GM19025 (cell line): ENCODE data around the gene AOC2.
"Not testable (repeated sequence)": the region's sequence is repeated elsewhere in the genome, so short reads cannot be mapped to it uniquely, and the experiment has no call there.

Experiments
- ATAC-seq: cut with Tn5 transposase; IDR thresholded peaks from one replicate; pipeline ENCODE4 v1.9.1; 2021; ENCODE audit warnings: mild to moderate bottlenecking, low read depth, moderate library complexity; ENCODE audit not compliant: unreplicated experiment

The AOC2 gene

GRCh38 chr17:42878924-42879595 is 34.7 kb downstream of the AOC2 start:
- ATAC-seq: no peak

DNA sequence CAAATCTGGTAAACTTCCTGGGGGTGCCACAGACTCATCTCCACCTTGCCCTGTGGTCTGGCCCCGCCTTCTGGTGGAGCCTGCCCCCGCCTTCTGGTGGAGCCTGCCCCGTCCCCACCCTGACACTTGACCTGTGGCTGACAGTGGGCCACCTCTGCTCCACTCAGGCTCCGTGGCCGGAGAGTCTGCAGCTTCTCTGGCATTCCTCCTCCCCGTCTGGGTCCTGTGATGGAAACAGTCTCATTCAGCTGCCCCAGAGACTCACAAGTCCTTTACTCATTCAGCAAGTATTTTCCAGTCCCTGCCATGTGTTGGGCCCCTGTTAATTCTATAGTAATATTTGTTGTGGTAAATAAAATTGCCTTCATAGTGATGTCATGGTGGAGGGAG is 35.2 kb downstream of the AOC2 start:
- ATAC-seq: no peak

GRCh38 chr17:42880776-42881310 is 36.5 kb downstream of the AOC2 start:
- ATAC-seq: no peak

GRCh38 chr17:42881706-42882105 is 37.3 kb downstream of the AOC2 start:
- not testable (repeated sequence) for ATAC-seq

DNA sequence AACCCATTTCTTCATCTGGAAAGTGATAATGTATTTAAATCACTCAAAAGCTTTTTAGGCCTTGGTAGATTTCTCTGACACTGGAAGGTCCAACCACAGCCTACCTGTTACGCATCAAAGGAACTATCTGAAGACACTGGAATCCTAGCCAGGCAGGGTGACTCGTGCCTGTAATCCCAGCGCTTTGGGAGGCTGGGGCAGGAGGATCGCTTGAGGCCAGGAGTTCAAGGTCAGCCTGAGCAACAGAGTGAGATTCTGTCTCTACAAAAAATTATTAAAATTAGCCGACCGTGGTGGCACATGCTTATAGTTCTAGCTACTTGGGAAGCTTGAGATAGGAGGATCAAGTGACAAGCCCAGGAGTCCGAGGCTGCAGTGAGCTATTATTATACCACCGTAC is 37.8 kb downstream of the AOC2 start:
- ATAC-seq: no peak

DNA sequence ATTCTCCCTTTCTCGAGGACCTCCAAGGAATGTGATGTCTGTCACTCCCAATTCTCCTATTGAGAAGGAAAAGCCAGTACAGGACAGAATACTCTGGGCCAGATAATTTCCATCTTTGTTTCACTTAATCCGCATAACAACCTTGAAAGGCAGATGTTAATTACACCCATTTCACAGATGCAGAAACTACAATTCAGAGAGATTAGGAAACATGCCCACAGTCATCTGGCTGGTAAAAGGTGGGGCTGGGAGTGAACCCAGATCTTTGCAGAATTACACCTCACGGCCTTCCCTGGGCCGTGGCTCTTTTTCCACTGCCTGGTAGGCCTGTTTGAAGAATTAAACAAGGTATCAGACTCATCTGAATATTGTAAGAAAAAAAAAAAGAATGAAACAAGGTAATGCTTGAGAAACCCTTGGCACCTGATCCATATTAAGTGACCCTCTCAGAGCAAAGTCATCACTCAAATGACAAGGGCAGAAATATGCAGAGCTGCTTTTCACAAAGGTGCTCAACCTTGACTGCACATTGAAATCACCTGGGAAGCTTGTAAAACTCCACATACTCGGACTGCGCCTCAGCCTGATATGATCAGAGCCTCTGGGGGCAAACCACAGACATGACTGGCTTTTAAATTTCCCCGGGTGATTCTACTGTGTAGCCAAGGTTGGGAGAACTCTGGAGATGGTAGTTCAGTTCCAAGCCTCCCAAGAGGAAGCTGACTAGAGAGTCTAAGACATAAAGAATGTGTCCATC is 39.6 kb downstream of the AOC2 start:
- ATAC-seq: no peak

- not testable (repeated sequence) for ATAC-seq
These were observed 41.4 kb downstream of the AOC2 start for GRCh38 chr17:42885806-42886205.

GRCh38 chr17:42886283-42887176 is 42.1 kb downstream of the AOC2 start:
- ATAC-seq: no peak

DNA sequence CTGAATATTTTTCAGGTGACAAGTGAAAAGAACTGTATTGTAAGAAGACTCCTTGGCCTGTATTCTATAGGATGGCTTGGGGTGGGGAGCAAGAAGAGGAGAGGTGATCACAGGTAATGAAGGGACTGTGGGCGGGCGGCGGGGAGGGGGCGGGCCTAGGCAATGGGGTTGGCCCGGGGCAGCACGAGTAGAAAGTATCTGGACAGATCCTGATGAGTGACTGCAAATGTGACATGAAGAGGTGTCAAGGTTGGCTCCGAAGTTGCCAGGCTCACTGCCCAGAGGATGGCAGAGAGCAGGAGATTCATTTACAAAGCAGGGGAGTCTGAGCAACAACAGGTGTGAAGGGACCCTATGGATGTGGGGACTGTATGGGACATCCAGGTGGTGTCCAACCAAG is 45.4 kb downstream of the AOC2 start:
- ATAC-seq: no peak

- ATAC-seq: no peak
These were observed 47.3 kb downstream of the AOC2 start for GRCh38 chr17:42891539-42892152.

GRCh38 chr17:42893359-42893758 is 49.0 kb downstream of the AOC2 start:
- no peak for ATAC-seq

DNA sequence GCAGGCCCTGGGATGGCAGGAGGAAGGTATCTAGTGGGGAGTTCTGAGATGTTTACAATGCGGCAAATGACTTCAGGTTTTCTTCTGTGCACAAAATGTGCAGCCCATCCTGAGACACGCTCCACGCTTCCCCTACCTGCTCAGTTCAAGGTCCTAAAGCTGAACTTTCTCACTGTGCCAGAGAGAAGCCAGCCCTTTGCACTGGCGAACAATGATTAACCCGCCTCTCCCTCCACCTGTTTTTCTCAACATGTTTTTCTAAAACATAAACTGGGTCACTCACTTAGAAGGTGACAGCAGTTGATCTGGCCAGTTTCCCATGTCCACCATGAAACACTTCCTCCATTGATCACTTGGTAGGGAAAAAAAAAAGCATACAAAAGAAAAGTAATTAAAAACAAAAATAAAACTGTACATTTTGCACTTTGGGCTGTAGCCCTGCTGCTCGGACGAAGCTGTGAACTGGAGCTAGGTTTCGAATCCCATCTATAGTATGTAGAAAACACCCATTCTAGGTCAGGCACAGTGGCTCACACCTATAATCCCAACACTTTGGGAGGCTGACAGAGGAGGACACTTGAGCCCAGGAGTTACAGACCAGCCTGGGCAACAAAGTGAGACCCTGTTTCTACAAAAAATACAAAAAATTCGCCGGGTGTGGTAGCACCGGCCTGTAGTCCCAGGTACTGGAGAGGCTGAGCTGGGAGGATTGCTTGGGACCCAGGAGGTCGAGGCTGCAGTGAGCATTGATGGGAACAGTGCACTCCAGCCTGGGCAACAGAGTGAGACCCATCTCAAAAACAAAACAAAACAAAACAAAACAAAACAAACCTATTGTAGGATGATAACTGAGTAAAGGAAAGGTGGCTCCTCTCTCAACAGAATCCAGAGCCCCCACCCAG is 50.2 kb downstream of the AOC2 start:
- no peak for ATAC-seq

DNA sequence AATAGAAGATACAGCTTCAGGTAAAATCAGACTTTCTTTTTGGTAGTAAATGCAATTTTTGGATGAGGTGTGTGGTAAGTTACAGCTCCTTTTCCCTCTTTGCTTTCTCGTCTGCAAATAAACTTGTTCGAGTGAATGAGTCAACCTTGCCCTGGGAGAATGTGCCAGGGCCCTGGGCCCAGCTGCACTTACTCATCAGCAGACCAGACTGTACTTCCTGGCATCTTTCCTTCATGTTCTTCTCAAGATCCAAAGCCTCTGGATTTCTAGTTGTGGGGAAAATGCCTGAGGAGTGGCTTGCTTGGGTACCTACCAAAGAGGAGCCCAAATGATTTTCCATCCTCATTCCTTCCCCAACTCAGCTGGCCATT is 50.8 kb downstream of the AOC2 start:
- no peak for ATAC-seq

- no peak for ATAC-seq
These were observed 53.9 kb downstream of the AOC2 start for GRCh38 chr17:42898147-42898811.

DNA sequence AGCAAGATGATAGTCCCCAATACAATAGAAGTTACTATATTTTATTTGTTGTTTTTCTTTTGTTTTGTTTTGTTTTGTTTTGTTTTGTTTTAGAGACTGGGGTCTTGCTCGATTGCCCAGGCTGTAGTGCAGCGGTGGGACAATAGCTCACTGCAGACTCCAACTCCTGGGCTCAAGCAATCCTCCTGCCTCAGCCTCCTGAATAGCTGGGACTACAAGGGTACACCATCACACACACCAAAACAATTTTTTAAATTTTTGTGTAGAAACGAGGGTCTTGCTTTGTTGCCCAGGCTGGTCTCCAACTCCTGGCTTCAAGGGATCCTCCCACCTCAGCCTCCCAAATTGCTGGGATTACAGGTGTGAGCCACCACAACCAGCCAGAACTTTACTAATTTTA is 55.6 kb downstream of the AOC2 start:
- not testable (repeated sequence) for ATAC-seq
